Stimulated activated naive CD8-positive, alpha-beta T cell treated with anti-CD3 and anti-CD28 coated beads, Interleukin-15, Interleukin-2, amounts not matched to agents 100 ng/mL and 50 ng/mL, for 24 hours (primary cell): ENCODE data around the gene CYP2C18.
"Not testable (repeated sequence)": the region's sequence is repeated elsewhere in the genome, so short reads cannot be mapped to it uniquely, and the experiment has no call there.

Experiments
- H3K27ac Mint-ChIP-seq: one replicate; pipeline ENCODE4 v1.8.0; 2021; ENCODE audit warnings: mild to moderate bottlenecking, mixed read lengths
- H3K27me3 Mint-ChIP-seq: one replicate; pipeline ENCODE4 v1.8.0; 2021; ENCODE audit warnings: mixed read lengths
- H3K36me3 Mint-ChIP-seq: one replicate; pipeline ENCODE4 v1.8.0; 2021; ENCODE audit warnings: low read depth, mixed read lengths
- H3K4me1 Mint-ChIP-seq: one replicate; pipeline ENCODE4 v1.8.0; 2021; ENCODE audit warnings: low read depth, mixed read lengths
- H3K4me3 Mint-ChIP-seq: one replicate; pipeline ENCODE4 v1.8.0; 2021; ENCODE audit warnings: mild to moderate bottlenecking, mixed read lengths
- H3K9me3 Mint-ChIP-seq: one replicate; pipeline ENCODE4 v1.8.0; 2021; ENCODE audit warnings: mixed read lengths

Gene CYP2C18

DNA sequence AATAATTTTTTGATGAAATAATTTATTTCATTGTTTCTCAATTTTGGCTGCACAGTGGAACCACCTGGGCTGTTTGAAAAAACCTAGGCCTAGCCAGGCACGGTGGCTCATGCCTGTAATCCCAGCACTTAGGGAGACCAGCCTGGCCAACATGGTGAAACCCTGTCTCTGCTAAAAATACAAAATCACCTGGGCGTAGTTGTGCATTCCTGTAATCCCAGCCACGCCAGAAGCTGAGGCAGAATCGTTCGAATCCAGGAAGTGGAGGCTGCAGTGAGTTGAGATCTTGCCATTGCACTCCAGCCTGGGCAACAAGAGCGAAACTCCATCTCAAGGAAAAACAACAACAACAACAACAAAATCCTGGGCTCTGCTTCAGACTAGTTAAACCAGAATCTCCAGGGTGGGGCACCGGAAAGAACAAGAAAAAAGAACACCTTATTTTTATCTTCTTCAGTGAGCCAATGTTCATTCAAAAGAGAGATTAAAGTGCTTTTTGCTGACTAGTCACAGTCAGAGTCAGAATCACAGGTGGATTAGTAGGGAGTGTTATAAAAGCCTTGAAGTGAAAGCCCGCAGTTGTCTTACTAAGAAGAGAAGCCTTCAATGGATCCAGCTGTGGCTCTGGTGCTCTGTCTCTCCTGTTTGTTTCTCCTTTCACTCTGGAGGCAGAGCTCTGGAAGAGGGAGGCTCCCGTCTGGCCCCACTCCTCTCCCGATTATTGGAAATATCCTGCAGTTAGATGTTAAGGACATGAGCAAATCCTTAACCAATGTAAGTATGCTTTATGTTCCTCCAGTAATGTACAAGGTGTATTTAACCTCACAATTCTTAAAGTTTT lies at the start of gene CYP2C18:
TSS of gene CYP2C18 (plus strand) at position 516 of the 841 bp plus-strand sequence. CDS start at position 607, 91 bp downstream.
- Mint-ChIP-seq H3K27ac (no peak within 1 kb of the TSS), H3K27me3 (peaks cover 4% of the 10 kb centered on the region), H3K4me1 (no peaks in the 10 kb centered on the region), H3K9me3 (no peaks in the 10 kb centered on the region), H3K4me3 (no peak within 1 kb of the TSS), H3K36me3 (no peaks in the 10 kb centered on the region)

DNA sequence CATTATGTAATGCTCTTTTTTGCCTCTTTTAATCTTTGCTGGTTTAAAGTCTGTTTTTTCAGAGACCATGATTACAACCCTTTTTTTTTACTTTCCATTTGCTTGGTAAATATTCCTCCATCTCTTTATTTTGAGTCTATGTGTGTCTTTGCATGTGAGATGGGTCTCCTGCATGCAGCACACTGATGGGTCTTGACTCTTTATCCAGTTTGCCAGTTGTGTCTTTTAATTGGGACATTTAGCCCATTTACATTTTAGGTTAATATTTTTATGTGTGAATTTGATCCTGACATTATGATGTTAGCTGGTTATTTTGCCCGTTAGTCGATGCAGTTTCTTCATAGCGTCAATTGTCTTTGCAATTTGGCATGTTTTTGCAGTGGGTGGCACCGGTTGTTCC lies 45.4 kb upstream of the CYP2C18 start:
- Mint-ChIP-seq H3K27me3 (peaks cover 10% of the 10 kb centered on the region), H3K9me3 (peaks cover 22% of the 10 kb centered on the region)
- not testable (repeated sequence) for H3K4me1 Mint-ChIP-seq, H3K36me3 Mint-ChIP-seq, H3K4me3 Mint-ChIP-seq, H3K27ac Mint-ChIP-seq

DNA sequence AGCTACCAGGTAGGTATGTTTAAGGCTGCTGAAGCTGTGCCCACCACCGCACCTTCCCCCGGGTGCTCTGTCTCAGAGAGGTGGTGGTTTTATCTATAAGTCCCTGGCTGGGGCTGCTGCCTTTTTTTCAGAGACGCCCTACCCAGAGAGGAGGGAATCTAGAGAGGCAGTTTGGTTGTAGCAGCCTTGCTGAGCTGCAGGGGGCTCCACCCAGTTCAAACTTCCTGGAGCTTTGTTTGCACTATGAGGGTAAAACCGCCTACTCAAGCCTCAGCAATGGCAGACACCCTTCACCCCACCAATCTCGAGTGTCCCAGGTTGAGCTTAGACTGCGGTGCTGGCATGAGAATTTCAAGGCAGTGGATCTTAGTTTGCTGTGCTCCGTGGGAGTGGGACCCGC lies 43.6 kb upstream of the CYP2C18 start:
- no peak overlapping the region for H3K27ac Mint-ChIP-seq
- H3K36me3 Mint-ChIP-seq: no peaks in the 10 kb centered on the region
- H3K9me3 Mint-ChIP-seq: peaks cover 15% of the 10 kb centered on the region
- H3K27me3 Mint-ChIP-seq: peaks cover 10% of the 10 kb centered on the region
- H3K4me1 Mint-ChIP-seq: no peaks in the 10 kb centered on the region
- no peak overlapping the region for H3K4me3 Mint-ChIP-seq

DNA sequence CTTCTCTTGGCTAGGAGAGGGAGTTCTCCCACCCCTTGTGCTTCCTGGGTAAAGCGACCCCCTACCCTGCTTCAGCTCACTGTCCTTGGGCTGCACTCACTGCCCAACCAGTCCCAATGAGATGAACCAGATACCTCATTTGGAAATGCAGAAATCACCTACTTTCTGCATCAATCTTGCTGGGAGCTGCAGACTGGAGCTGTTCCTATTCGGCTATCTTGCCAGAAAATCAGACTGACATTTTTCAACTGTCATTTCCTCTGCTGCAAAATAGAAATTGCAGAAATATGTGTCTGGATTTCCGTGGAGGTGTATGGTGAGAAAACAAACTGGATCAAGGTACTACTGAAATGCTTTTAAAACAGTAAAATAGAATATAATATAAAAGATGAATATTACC lies 43.0 kb upstream of the CYP2C18 start:
- Mint-ChIP-seq H3K9me3 (peaks cover 15% of the 10 kb centered on the region), H3K4me3 (no peak overlapping the region), H3K27me3 (peaks cover 10% of the 10 kb centered on the region), H3K27ac (no peak overlapping the region), H3K36me3 (no peaks in the 10 kb centered on the region), H3K4me1 (no peaks in the 10 kb centered on the region)

DNA sequence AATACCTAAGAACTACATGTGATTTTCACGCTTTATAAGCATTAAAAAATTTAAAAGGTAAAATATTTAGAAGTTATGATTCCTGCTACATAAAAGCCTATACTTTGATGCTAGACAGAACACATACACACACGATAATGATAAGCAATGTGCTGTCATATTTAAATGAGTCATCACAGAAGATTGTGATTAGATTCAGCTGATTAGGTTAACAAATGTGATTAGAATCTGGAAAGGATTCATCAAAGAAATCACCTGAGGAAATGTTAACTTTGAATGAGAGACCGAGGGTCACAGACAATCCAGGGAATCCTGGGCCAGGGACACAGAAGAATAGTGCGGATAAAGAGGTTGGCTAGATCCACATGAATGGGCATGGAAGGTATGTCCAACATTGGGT lies 42.0 kb upstream of the CYP2C18 start:
- H3K27ac Mint-ChIP-seq: no peak overlapping the region
- H3K4me1 Mint-ChIP-seq: no peaks in the 10 kb centered on the region
- H3K27me3 Mint-ChIP-seq: peaks cover 10% of the 10 kb centered on the region
- no peak overlapping the region for H3K4me3 Mint-ChIP-seq
- peaks cover 15% of the 10 kb centered on the region for H3K9me3 Mint-ChIP-seq
- no peaks in the 10 kb centered on the region for H3K36me3 Mint-ChIP-seq

DNA sequence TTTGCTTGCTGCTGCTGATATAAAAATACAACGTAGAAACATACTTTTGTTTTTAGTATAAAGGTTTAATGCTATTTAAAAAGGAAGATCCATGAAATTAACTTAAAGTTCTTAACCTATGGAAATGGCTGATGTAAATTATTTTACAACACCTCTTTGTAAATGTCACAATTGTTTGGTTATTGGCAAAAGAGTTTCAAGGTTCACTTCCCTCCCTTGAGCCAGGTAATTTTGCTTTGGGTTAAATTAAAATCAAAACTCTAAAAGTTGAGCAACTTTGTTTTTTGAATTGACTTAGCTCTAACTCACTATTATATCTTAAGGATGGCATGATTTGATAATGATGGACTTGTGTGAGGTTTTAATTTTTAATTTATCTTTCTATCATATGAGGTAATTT lies 39.2 kb upstream of the CYP2C18 start:
- H3K27me3 Mint-ChIP-seq: no peaks in the 10 kb centered on the region
- H3K27ac Mint-ChIP-seq: no peak overlapping the region
- H3K4me1 Mint-ChIP-seq: no peaks in the 10 kb centered on the region
- H3K9me3 Mint-ChIP-seq: no peaks in the 10 kb centered on the region
- no peaks in the 10 kb centered on the region for H3K36me3 Mint-ChIP-seq
- no peak overlapping the region for H3K4me3 Mint-ChIP-seq

DNA sequence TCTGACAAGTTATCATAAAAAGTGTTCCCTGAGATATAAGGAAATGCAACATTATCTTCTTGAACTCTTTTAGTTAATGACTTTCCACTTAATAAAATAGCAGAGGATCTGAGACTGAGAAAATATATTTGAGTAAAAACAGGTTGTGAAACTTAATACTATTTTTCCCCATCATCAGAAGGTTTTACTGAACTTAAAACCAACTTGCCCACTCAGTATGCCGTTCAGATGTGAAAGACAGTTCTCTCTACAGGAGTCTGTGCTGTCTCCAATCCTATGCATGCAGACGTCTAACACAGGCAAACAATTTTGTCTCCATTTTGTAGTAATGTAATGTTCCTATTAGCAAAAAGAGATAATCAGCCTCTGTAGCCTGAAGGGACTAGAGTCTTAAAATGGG lies 38.2 kb upstream of the CYP2C18 start:
- H3K27ac Mint-ChIP-seq: no peak overlapping the region
- H3K27me3 Mint-ChIP-seq: no peaks in the 10 kb centered on the region

DNA sequence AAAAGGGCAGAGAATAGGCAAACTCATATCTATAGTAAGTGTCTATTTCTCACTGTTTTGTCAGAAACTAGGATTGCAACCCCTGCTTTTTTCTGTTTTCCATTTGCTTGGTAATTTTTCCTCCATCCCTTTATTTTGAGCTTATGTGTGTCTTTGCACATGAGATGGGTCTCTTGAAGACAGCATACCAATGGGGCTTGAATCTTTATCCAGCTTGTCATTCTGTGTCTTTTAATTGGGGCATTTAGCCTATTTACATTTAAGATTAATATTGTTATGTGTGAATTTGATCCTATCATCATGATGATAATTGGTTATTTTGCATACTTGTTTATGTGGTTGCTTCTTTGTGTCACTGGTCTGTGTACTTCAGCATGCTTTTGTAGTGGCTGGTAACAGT lies 28.3 kb upstream of the CYP2C18 start:
- H3K4me1 Mint-ChIP-seq, H3K4me3 Mint-ChIP-seq, H3K27ac Mint-ChIP-seq, H3K27me3 Mint-ChIP-seq, H3K9me3 Mint-ChIP-seq, H3K36me3 Mint-ChIP-seq: not testable (repeated sequence)

More for the DNA sequence above, 38.2 kb upstream of the CYP2C18 start:
- Mint-ChIP-seq H3K36me3 (no peaks in the 10 kb centered on the region), H3K9me3 (no peaks in the 10 kb centered on the region), H3K4me1 (no peaks in the 10 kb centered on the region), H3K4me3 (no peak overlapping the region)

DNA sequence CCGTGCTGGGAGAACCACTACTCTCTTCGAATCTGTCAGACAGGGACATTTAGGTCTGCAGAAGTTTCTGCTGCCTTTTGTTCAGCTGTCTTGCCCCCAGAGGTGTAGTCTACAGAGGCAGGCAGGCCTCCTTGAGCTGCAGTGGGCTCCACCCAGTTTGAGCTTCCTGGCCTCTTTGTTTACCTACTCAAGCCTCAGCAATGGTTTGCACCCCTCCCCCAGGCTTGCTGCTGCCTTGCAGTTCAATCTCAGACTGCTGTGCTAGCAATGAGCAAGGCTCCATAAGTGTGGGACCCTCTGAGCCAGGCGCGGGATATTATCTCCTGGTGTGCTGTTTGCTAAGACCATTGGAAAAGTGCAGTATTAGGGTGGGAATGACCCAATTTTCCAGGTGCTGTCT lies 20.5 kb upstream of the CYP2C18 start:
- not testable (repeated sequence) for H3K9me3 Mint-ChIP-seq, H3K27ac Mint-ChIP-seq, H3K4me3 Mint-ChIP-seq, H3K27me3 Mint-ChIP-seq, H3K4me1 Mint-ChIP-seq, H3K36me3 Mint-ChIP-seq

DNA sequence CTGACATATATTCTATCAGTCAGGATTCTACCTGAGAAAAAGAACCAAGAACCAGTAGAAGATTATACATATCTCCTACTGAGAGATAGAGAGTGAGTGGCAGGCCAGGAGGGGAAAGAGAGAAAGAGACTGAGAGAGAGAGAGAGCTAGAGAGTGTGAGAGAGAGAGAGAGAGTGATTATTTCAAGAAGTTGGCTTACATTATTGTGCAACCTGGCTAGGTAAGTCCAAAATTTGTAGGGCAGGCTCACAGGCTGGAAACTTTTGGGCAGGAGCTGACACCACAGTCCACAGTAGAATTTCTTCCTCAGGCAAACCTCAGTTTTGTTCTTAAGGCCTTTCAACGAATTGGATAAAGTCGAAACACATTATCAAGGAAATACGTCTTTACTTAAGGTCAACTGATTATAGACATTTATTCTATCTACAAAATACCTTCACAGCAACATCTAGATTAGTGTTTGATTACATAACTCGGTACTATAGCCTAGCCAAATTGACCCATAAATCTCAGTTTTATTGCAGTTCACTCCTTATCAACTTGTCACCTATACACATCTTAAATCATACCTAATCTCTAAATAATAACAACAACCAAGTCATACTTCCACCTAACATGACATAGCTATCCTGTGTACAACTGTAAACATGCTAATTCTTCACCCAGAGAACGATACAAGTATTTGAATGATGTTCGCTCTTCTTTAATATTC lies 17.0 kb upstream of the CYP2C18 start:
- Mint-ChIP-seq H3K36me3 (no peaks in the 10 kb centered on the region), H3K9me3 (no peaks in the 10 kb centered on the region), H3K4me1 (no peaks in the 10 kb centered on the region), H3K27me3 (peaks cover 9% of the 10 kb centered on the region), H3K27ac (no peak overlapping the region), H3K4me3 (no peak overlapping the region)

DNA sequence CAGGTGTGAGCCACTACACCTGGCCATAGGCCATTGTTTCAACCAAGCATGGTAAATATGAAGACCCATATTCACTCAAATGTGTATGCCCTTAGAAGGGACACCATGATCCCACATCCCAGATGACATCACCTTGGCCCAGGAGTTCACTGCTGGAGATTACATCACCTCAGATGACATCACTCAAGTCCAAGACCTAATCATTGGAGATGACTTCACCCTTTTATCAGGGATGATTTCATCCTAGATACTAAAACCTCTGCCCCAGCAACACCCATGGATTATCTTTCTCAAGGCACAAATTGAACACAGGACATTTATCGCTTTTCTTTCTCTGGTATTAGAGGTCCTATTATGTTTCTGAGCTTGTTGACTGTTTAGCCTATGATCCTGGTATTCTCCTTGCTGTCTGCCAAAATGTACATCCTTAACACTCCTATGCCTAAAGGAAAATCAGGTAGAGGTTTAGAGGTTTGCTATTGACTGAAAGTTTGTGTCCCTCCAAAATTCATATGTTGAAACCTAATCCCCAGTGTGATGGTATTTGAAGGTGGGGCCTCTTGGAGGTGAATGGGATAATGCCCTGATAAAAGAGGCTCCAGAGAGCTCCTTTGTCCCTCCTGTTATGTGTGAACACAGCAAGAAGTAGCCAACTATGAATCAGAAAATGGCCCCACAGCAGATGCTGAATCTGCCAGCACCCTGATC lies 9.8 kb upstream of the CYP2C18 start:
- H3K27ac Mint-ChIP-seq: no peak overlapping the region
- no peak overlapping the region for H3K4me3 Mint-ChIP-seq
- H3K4me1 Mint-ChIP-seq: no peaks in the 10 kb centered on the region
- no peaks in the 10 kb centered on the region for H3K9me3 Mint-ChIP-seq
- no peaks in the 10 kb centered on the region for H3K36me3 Mint-ChIP-seq
- H3K27me3 Mint-ChIP-seq: peaks cover 3% of the 10 kb centered on the region

DNA sequence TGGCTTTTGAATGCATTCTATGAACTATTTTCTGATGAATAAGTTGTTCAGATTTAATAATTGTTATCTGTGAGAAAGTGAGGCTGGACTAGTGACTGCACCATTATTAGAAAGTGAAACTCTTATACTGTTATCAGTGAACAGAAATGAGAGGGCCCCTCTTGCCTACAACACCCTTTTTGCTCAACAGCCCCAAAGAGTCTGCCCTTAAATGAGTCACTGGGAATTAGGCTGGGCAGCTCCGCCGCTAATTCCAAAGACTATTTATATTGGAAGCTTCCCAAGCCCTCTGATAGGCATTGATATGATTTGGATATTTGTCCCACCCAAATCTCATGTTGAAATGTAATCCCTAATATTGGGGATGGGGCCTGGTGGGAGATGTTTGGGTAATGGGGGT lies 7.0 kb upstream of the CYP2C18 start:
- no peaks in the 10 kb centered on the region for H3K4me1 Mint-ChIP-seq
- H3K9me3 Mint-ChIP-seq: no peaks in the 10 kb centered on the region
- no peak overlapping the region for H3K27ac Mint-ChIP-seq
- H3K36me3 Mint-ChIP-seq: no peaks in the 10 kb centered on the region
- H3K27me3 Mint-ChIP-seq: peaks cover 3% of the 10 kb centered on the region
- no peak overlapping the region for H3K4me3 Mint-ChIP-seq

DNA sequence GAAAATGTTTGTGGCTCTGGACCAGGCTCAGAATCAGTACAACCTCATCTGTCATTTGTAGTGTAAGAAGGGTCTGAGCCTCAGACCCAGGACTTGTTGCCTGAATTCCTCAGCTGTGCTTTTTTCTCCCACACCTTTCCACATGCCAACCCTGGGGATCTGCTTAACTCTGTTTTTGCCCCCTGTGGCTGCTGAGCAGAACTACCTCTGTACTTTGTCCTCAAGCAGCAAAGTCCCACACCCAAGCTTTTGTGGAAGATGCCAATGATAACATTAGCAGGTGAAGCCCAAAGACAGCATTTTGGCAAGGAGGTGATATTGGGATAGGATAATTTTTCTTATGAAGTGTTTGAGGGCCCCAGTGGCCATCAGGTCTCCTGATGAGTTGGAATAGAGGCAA lies 5.8 kb upstream of the CYP2C18 start:
- Mint-ChIP-seq H3K4me1 (no peaks in the 10 kb centered on the region), H3K27me3 (peaks cover 3% of the 10 kb centered on the region), H3K9me3 (no peaks in the 10 kb centered on the region), H3K4me3 (no peak overlapping the region), H3K27ac (no peak overlapping the region), H3K36me3 (no peaks in the 10 kb centered on the region)

DNA sequence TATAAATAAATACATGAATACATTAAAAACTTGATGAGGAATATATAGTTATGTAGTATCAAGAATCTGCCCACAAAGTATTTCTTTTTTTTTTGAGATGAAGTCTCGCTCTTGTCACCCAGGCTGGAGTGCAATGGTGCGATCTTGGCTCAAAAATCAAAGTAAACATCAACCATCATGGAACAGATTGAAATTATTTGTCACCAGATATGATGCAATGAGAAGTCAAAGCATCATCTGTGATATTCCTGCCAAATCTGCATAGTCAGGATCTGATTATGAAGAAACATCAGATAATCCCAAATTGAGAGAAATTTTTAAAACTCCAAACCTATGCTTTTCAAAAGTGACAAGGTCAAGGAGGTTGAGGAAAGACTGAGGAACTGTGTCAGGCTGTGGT lies 5.1 kb upstream of the CYP2C18 start:
- peaks cover 3% of the 10 kb centered on the region for H3K27me3 Mint-ChIP-seq
- no peaks in the 10 kb centered on the region for H3K4me1 Mint-ChIP-seq
- H3K36me3 Mint-ChIP-seq: no peaks in the 10 kb centered on the region
- no peaks in the 10 kb centered on the region for H3K9me3 Mint-ChIP-seq
- H3K4me3 Mint-ChIP-seq: no peak overlapping the region
- no peak overlapping the region for H3K27ac Mint-ChIP-seq

DNA sequence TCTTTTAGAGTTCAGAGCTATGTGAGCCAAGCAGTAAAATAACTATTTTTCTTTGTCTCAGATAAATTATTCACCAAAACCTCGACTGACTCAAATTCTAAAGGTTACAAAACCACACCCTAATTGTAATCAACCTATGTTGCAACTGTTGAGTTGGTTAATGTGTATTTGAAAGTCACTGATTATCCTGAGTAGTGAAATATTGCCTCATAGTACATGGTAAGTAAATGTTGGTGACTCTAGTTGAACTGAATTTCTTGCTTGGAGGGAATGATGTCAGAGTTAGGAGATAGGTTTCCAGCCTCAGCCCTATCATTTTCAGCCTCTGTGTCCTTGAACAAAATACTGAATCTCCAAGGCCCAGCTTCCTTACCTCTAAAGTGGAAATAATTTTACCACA lies 3.0 kb upstream of the CYP2C18 start:
- Mint-ChIP-seq H3K27ac (no peak overlapping the region), H3K9me3 (no peaks in the 10 kb centered on the region), H3K27me3 (peaks cover 3% of the 10 kb centered on the region), H3K4me1 (no peaks in the 10 kb centered on the region), H3K36me3 (no peaks in the 10 kb centered on the region), H3K4me3 (no peak overlapping the region)
